Progenitor cell of endocrine pancreas (in vitro differentiated cells): ENCODE measurements around the gene TCEAL1. TPM values are rescaled to one million over a fixed set of nuclear protein-coding genes. Genes with fewer than 3 reads are reported as not detected.

ENCODE experiments used
- DNase-seq: peaks from one replicate; pipeline ENCODE4 v3.0.0; 2021; ENCODE audit warnings: low spot score; ENCODE audit not compliant: unreplicated experiment
- H3K27ac Mint-ChIP-seq: 2 replicates; pipeline ENCODE4 v1.8.0; 2021; ENCODE audit warnings: mild to moderate bottlenecking, moderate library complexity, mixed read lengths
- H3K27me3 Mint-ChIP-seq: 2 replicates; pipeline ENCODE4 v1.8.0; 2021; ENCODE audit warnings: mixed read lengths
- H3K36me3 Mint-ChIP-seq: 2 replicates; pipeline ENCODE4 v1.8.0; 2022; ENCODE audit warnings: mixed read lengths; ENCODE audit not compliant: insufficient read depth
- H3K4me1 Mint-ChIP-seq: 2 replicates; pipeline ENCODE4 v1.8.0; 2021; ENCODE audit warnings: low read depth, mixed read lengths
- H3K4me3 Mint-ChIP-seq: 2 replicates; pipeline ENCODE4 v1.8.0; 2021; ENCODE audit warnings: low read depth, mild to moderate bottlenecking, moderate library complexity, mixed read lengths
- H3K9me3 Mint-ChIP-seq: 2 replicates; pipeline ENCODE4 v1.8.0; 2021; ENCODE audit warnings: low read depth, mixed read lengths
- CTCF ChIP-seq: fragments of 200-600 bp; sonication (generic); IDR thresholded peaks from one replicate; pipeline ENCODE4 v1.5.0; 2021; ENCODE audit warnings: antibody characterized with exemption, mild to moderate bottlenecking; ENCODE audit not compliant: unreplicated experiment
- total RNA-seq: library from RNA; stranded (reverse); gene quantifications from 2 replicates; pipeline ENCODE4 v1.2.1, GENCODE V29; 2021

TCEAL1 gene
- total RNA-seq, 1 donor from 2014 or later: 21.5 TPM

DNA sequence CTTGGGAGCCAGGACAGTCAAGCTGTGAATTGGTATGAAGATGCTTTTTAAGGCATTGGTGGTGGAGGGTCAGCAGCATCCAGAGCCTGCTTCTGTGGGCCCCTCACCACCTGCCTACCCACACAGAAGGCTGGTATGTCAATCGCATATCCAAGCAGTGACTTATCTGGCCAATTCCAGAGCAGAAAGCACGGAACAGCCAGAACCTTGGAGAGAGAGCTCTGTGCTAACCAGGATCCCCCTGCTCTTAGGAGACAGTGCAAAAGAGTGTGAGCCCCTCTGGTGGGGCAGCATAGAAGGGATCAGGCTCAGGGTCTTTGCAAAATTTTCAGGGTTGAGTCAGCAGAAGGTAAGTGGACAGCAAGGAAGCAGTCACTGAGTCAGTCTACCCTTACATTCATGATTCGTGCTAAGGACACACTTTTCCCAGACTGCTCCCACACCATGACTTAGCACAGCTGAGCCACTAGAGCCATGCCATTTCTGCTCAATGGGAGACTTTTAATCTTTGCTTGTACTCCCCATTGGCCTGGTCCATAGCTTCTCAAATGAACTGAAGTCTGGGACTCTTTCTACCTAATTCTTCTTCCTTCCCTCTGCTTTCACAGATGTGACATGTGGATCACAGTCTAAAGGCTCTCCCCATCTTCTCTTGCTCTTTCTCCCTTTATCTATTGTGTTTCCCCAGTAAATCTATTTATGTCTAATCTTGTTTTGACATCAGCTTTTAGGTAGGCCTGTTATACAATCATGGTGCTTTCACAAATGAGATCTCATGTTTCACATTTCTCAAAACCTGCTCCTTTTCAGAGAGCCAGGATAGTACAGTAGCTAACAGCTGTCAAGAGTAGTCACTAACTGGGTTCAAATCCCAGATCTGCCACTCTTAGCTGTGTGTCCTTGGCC is 37.7 kb downstream of the TCEAL1 start:
- no peak for DNase-seq
- no peaks in the 10 kb centered on the region for H3K36me3 Mint-ChIP-seq
- H3K4me3 Mint-ChIP-seq: no peak overlapping the region
- no peaks in the 10 kb centered on the region for H3K4me1 Mint-ChIP-seq
- H3K9me3 Mint-ChIP-seq: no peaks in the 10 kb centered on the region
- H3K27ac Mint-ChIP-seq: no peak overlapping the region
- TF ChIP-seq CTCF: no peak
- peaks cover 16% of the 10 kb centered on the region for H3K27me3 Mint-ChIP-seq

DNA sequence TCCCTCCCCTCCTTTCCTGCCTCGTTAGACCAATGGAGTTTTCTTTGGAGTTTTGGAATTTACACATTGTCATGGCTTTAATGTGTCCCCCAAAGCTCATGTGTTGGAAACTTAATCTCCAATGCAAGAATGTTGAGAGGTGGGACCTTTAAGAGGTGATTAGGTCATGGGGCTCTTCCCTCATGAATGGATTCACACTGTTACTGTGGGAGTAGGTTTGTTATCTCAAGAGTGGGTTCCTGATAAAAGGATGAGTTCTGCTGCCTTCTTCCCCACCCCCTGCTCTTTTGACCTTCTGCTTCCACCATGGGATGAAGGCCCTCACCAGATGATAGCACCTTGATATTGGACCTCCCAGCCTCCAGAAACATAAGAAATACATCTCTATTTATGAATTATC is 41.0 kb downstream of the TCEAL1 start:
- H3K36me3 Mint-ChIP-seq: no peaks in the 10 kb centered on the region

DNA sequence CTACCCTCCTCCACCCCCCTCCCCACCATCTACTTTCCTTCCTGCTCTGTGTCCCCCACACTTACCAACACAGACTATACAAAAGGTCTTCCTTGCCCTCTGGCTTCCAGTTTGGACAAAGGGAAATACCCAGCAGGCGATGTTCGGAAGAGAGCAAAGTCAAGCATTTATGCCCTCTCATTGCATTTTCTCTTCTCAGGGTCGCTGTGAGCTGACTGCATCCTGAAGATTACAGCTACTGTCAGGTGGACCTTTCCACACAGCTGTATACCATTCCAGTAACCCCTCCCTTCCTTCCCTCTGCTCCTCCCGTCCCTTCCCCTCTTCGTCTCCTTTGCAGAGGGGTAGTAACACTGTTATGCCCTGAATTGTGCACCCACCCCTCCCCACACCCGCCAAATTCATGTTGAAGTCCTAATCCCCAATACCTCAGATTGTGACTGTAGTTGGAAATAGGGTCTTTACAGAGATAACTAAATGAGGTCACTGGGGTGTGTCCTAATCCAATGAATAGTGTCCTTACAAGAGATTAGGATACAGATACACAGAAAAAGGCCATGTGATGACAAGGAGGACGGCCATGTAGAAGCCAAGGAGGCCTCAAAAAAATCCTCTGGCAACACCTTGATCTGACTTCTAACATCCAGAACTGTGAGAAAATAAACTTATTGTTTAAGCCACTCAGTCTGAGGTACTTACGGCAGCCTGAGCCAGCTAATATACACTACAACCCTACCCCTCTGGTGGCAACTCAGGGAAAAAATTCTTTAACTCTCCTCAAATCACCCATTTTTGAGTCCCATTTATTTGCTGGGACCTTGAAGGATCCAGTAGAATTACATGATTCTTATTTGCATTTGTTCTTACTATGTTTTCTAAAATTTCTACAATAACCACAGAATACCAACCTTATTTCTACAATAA is 46.0 kb downstream of the TCEAL1 start:
- Mint-ChIP-seq H3K4me3 (no peak overlapping the region), H3K36me3 (peaks cover 27% of the 10 kb centered on the region), H3K27ac (peak overlapping the region; percentile 73), H3K9me3 (no peaks in the 10 kb centered on the region), H3K27me3 (no peaks in the 10 kb centered on the region), H3K4me1 (peaks cover 3% of the 10 kb centered on the region)
- TF ChIP-seq CTCF: no peak
- DNase-seq: no peak

More for the DNA sequence above, 41.0 kb downstream of the TCEAL1 start:
- no peak for DNase-seq
- Mint-ChIP-seq H3K27me3 (peaks cover 2% of the 10 kb centered on the region), H3K4me3 (no peak overlapping the region), H3K27ac (no peak overlapping the region), H3K9me3 (no peaks in the 10 kb centered on the region), H3K4me1 (no peaks in the 10 kb centered on the region)
- TF ChIP-seq CTCF: no peak

- no peak for DNase-seq
- Mint-ChIP-seq H3K27ac (peak overlapping the region; percentile 12), H3K27me3 (no peaks in the 10 kb centered on the region), H3K4me1 (peaks cover 4% of the 10 kb centered on the region), H3K36me3 (peaks cover 28% of the 10 kb centered on the region), H3K9me3 (no peaks in the 10 kb centered on the region), H3K4me3 (no peak overlapping the region)
- no peak for TF ChIP-seq CTCF
These were observed 49.6 kb downstream of the TCEAL1 start for GRCh38 chrX:103678199-103678993.

Other genes starting within 250 kb of the TCEAL1 start
- gene RAB40A, start 109.5 kb upstream of the TCEAL1 start, total RNA-seq: 0.89 and 0.98 TPM in 2 replicates
- gene TCEAL4, start 43.5 kb upstream of the TCEAL1 start, total RNA-seq: 67.4 and 72.3 TPM in 2 replicates
- gene TCEAL3, start 21.0 kb upstream of the TCEAL1 start, total RNA-seq: 14.4 and 15.1 TPM in 2 replicates
- gene MORF4L2, start 57.7 kb downstream of the TCEAL1 start, total RNA-seq: 479 and 507 TPM in 2 replicates
- gene TMEM31, start 81.9 kb downstream of the TCEAL1 start, total RNA-seq: 0.55 and 0.89 TPM in 2 replicates
- gene PLP1, start 147.9 kb downstream of the TCEAL1 start, total RNA-seq: 0.46 and 0.95 TPM in 2 replicates
- gene RAB9B, start 203.3 kb downstream of the TCEAL1 start, total RNA-seq: 2.4 and 2.8 TPM in 2 replicates